Measurements from ENCODE around the gene ATP5F1B. TPM values are rescaled to one million over a fixed set of nuclear protein-coding genes. Genes with fewer than 3 reads are reported as not detected.

ATP5F1B gene
- total and polyA plus RNA-seq, 2 of the 8 experiments (the other 6 are each of a cell fraction or from before 2014, with no cell fraction given), result 900 to 1,522 TPM

GRCh38 chr12:56604355-56604754 is 41.4 kb downstream of the ATP5F1B start:
- WGBS, 2 experiments (ENCODE audit: extremely low coverage in 1 of 2, insufficient coverage in 1 of 2, insufficient read length in 1 of 2, insufficient replicate concordance in 2 of 2, low coverage in 1 of 2, low lambda C conversion rate in 2 of 2, missing lambda C conversion rate in 1 of 2), result 95% methylated on average over 3 of the region's 3 CpGs; no CpG with 5 or more reads in 1 of the 2 experiments
- no peaks in the 10 kb centered on the region for H3K27me3 ChIP-seq (replicated peaks in 1 of 4; ENCODE audit: control insufficient read depth in 3 of 4, extremely low read depth in 1 of 4, insufficient read depth in 3 of 4, low read length in 3 of 4)
- no peak overlapping the region for H3K9ac ChIP-seq (replicated peaks in 1 of 4; ENCODE audit: extremely low read depth in 1 of 4, low read depth in 3 of 4, low read length in 3 of 4)
- H2BK12ac ChIP-seq (ENCODE audit: low read depth, low read length), result no peak overlapping the region
- H3K4me2 ChIP-seq (ENCODE audit: insufficient read depth in 1 of 2, low read depth in 2 of 2, low read length in 2 of 2), result no peak overlapping the region
- H3K56ac ChIP-seq (replicated peaks; ENCODE audit: insufficient read length, low read depth, low read length), result no peak overlapping the region
- no peaks in the 10 kb centered on the region for H3K23me2 ChIP-seq (ENCODE audit: low read depth, low read length)
- H3K36me3 ChIP-seq (ENCODE audit: control insufficient read depth in 2 of 4, insufficient read depth in 4 of 4, low read length in 3 of 4), result peaks cover 52 to 89% (median 78%) of the 10 kb centered on the region in 4 experiments
- no peak overlapping the region for H2BK15ac ChIP-seq (ENCODE audit: low read length)
- H2BK5ac ChIP-seq (ENCODE audit: low read depth, low read length), result no peak overlapping the region; the same call in 1 of the 2 replicates
- H2BK120ac ChIP-seq (replicated peaks; ENCODE audit: low read depth, low read length), result no peak overlapping the region
- H3K14ac ChIP-seq (ENCODE audit: insufficient read length), result no peak overlapping the region
- H2AFZ ChIP-seq (ENCODE audit: low read length), result no peak overlapping the region
- no peak overlapping the region for H3K4ac ChIP-seq (replicated peaks; ENCODE audit: insufficient read length, low read depth, low read length)
- H4K20me1 ChIP-seq (replicated peaks in 1 of 2; ENCODE audit: control insufficient read depth in 1 of 2, insufficient read depth in 2 of 2, low read length in 2 of 2), result peaks cover 0 to 3% of the 10 kb centered on the region in 2 experiments
- H3K4me1 ChIP-seq (replicated peaks in 1 of 4; ENCODE audit: control insufficient read depth in 3 of 4, insufficient read depth in 4 of 4, low read length in 3 of 4), result no peaks in the 10 kb centered on the region
- no peaks in the 10 kb centered on the region for H3K9me3 ChIP-seq (ENCODE audit: insufficient read depth in 2 of 2, low read depth in 1 of 2, low read length in 1 of 2)
- no peak overlapping the region for H3K23ac ChIP-seq (ENCODE audit: insufficient read length)
- H3K79me1 ChIP-seq (ENCODE audit: low read depth, low read length), result no peaks in the 10 kb centered on the region; the same call in 1 of the 2 replicates
- DNase-seq (ENCODE audit: low read depth in 1 of 2, low spot score in 2 of 2), result no peak
- H3K79me2 ChIP-seq (ENCODE audit: control insufficient read depth in 1 of 2, insufficient read depth in 2 of 2, low read length in 2 of 2), result no peaks in the 10 kb centered on the region
- FAIRE-seq, result no peak
- no peak overlapping the region for H3K27ac ChIP-seq (ENCODE audit: low read depth, low read length)
- H4K8ac ChIP-seq (ENCODE audit: extremely low read depth, insufficient read depth, low read length), result no peak overlapping the region; the same call in 1 of the 2 replicates
- no peak overlapping the region for H3K4me3 ChIP-seq (ENCODE audit: extremely low read depth in 1 of 4, insufficient read depth in 2 of 4, low read depth in 3 of 4, low read length in 4 of 4)
- no peak overlapping the region for H4K5ac ChIP-seq (ENCODE audit: insufficient read length, low read depth, low read length)
- no peak overlapping the region for H2AK5ac ChIP-seq (ENCODE audit: low read depth, low read length)
- H3K18ac ChIP-seq (ENCODE audit: extremely low read depth, low read length), result no peak overlapping the region
- no peak overlapping the region for H2BK20ac ChIP-seq (ENCODE audit: low read length)
- ChIA-PET POLR2A (ENCODE audit: partially characterized antibody) (interaction anchor here (1.1 kb wide), 1 partner anchor 8 kb away, joined by 4 read pairs; no protein-coding TSS in a partner anchor), CTCF (ENCODE audit: partially characterized antibody) (interaction anchor here (0.6 to 3.2 kb wide), 6 partner anchors 11 to 154 kb away, joined by 3 to 12 read pairs (median 4); no protein-coding TSS in a partner anchor)
- no peak overlapping the region for H4K91ac ChIP-seq (replicated peaks; ENCODE audit: insufficient read length, low read length)
- TF ChIP-seq SP2 (IDR thresholded peaks at IDR 0.05; ENCODE audit: low read length) (no peak), RNF2 (IDR thresholded peaks at IDR 0.05; ENCODE audit: borderline replicate concordance, low read depth, low read length, missing control alignments, poor library complexity, severe bottlenecking) (no peak), SAP30 (IDR thresholded peaks at IDR 0.05; ENCODE audit: insufficient read depth, insufficient replicate concordance, low read length) (no peak), BRCA1 (IDR thresholded peaks at IDR 0.05; ENCODE audit: low read depth, low read length) (no peak), RXRA (IDR thresholded peaks at IDR 0.05; ENCODE audit: insufficient read depth, low read depth, low read length) (no peak), MAFK (IDR thresholded peaks at IDR 0.05; ENCODE audit: low read depth, low read length) (no peak), KDM5A (IDR thresholded peaks at IDR 0.05; ENCODE audit: low read length) (no peak), CBX5 (IDR thresholded peaks at IDR 0.05; ENCODE audit: low read depth, low read length) (no peak), ASH2L (IDR thresholded peaks at IDR 0.05; ENCODE audit: low read length) (no peak), ATF3 (IDR thresholded peaks at IDR 0.05; ENCODE audit: insufficient read depth, low read depth, low read length) (no peak), NRF1 (IDR thresholded peaks at IDR 0.05; ENCODE audit: low read depth, low read length) (no peak), BCL11A (IDR thresholded peaks at IDR 0.05; ENCODE audit: low read depth in 2 of 2, low read length in 2 of 2) (no peak), CHD1 (IDR thresholded peaks at IDR 0.05; ENCODE audit: low read depth, low read length) (no peak), RFX5 (IDR thresholded peaks at IDR 0.05; ENCODE audit: borderline replicate concordance, low read depth, low read length) (no peak)
